ENCODE measurements around the gene MYL10.

The MYL10 gene

GRCh38 chr7:101629171-101629570, at the start of gene MYL10:
Gene MYL10, minus strand, starts transcription at chr7:101629296. Its CDS starts 178 bp downstream, at chr7:101629118.
- no peak for DNase-seq (ENCODE audit: low read depth)

- DNase-seq (ENCODE audit: low read depth): no peak
These were observed 49.6 kb upstream of the MYL10 start for GRCh38 chr7:101678658-101679057.

- DNase-seq (ENCODE audit: low read depth): no peak
These were observed 48.8 kb upstream of the MYL10 start for GRCh38 chr7:101677797-101678479.

GRCh38 chr7:101677391-101677790, 48.3 kb upstream of the MYL10 start:
- DNase-seq (ENCODE audit: low read depth): no peak

- no peak for DNase-seq (ENCODE audit: low read depth)
These were observed 47.9 kb upstream of the MYL10 start for GRCh38 chr7:101676956-101677355.

- no peak for DNase-seq (ENCODE audit: low read depth)
These were observed 47.0 kb upstream of the MYL10 start for GRCh38 chr7:101676062-101676598.

GRCh38 chr7:101674439-101674838, 45.3 kb upstream of the MYL10 start:
- DNase-seq (ENCODE audit: low read depth): no peak

GRCh38 chr7:101673951-101674350, 44.9 kb upstream of the MYL10 start:
- DNase-seq (ENCODE audit: low read depth): no peak

- DNase-seq (ENCODE audit: low read depth): no peak
These were observed 44.2 kb upstream of the MYL10 start for GRCh38 chr7:101673315-101673714.

- DNase-seq (ENCODE audit: low read depth): no peak
These were observed 42.6 kb upstream of the MYL10 start for GRCh38 chr7:101671371-101672356.

- DNase-seq (ENCODE audit: low read depth): no peak
These were observed 40.2 kb upstream of the MYL10 start for GRCh38 chr7:101669307-101669706.

GRCh38 chr7:101668726-101669125, 39.6 kb upstream of the MYL10 start:
- DNase-seq (ENCODE audit: low read depth): no peak

- DNase-seq (ENCODE audit: low read depth): no peak
These were observed 38.8 kb upstream of the MYL10 start for GRCh38 chr7:101667920-101668319.

GRCh38 chr7:101667399-101667798, 38.3 kb upstream of the MYL10 start:
- no peak for DNase-seq (ENCODE audit: low read depth)

GRCh38 chr7:101666741-101667140, 37.6 kb upstream of the MYL10 start:
- DNase-seq (ENCODE audit: low read depth): no peak

- DNase-seq (ENCODE audit: low read depth): no peak
These were observed 37.2 kb upstream of the MYL10 start for GRCh38 chr7:101666293-101666692.

- DNase-seq (ENCODE audit: low read depth): no peak
These were observed 35.9 kb upstream of the MYL10 start for GRCh38 chr7:101664893-101665471.

- no peak for DNase-seq (ENCODE audit: low read depth)
These were observed 35.3 kb upstream of the MYL10 start for GRCh38 chr7:101664436-101664835.

- DNase-seq (ENCODE audit: low read depth): no peak
These were observed 34.7 kb upstream of the MYL10 start for GRCh38 chr7:101663747-101664146.

GRCh38 chr7:101662447-101662998, 33.4 kb upstream of the MYL10 start:
- DNase-seq (ENCODE audit: low read depth): no peak

- DNase-seq (ENCODE audit: low read depth): no peak
These were observed 30.6 kb upstream of the MYL10 start for GRCh38 chr7:101659706-101660105.

GRCh38 chr7:101657171-101657570, 28.1 kb upstream of the MYL10 start:
- DNase-seq (ENCODE audit: low read depth): no peak

Measured in activated T-helper 1 cell treated with Interleukin-2 at 50 U/mL for 16 hours (primary cell).